Measurements from ENCODE around the gene PTPRK. TPM values are rescaled to one million over a fixed set of nuclear protein-coding genes. Genes with fewer than 3 reads are reported as not detected.
A peak's percentile ranks its signal among the peaks of the same experiment; 100 is the strongest.

The PTPRK gene
- total and polyA plus RNA-seq, 2 of the 13 experiments (the other 11 are each of a cell fraction or from before 2014, with no cell fraction given) = 43.6 to 98.3 TPM

- TF ChIP-seq PAXIP1 (CRISPR knock-in tag; conservative IDR thresholded peaks at IDR 0.05) (peak; percentile 79), SP2 (CRISPR knock-in tag; IDR thresholded peaks at IDR 0.05) (no peak), MEF2D (CRISPR knock-in tag; IDR thresholded peaks at IDR 0.05) (0 out of 2 replicates have a peak, but pooled peaks have one; percentile 42), KLF9 (CRISPR knock-in tag; IDR thresholded peaks at IDR 0.05; ENCODE audit: low read depth) (no peak), ZNF234 (CRISPR knock-in tag; conservative IDR thresholded peaks at IDR 0.05) (no peak), SMAD9 (CRISPR knock-in tag; IDR thresholded peaks at IDR 0.05) (no peak), ZKSCAN8 (CRISPR knock-in tag; IDR thresholded peaks at IDR 0.05; ENCODE audit: borderline replicate concordance) (no peak), ZNF639 (CRISPR knock-in tag; conservative IDR thresholded peaks at IDR 0.05) (no peak), ZNF615 (CRISPR knock-in tag; IDR thresholded peaks at IDR 0.05; ENCODE audit: borderline replicate concordance) (no peak), GPN1 (CRISPR knock-in tag; IDR thresholded peaks at IDR 0.05; ENCODE audit: borderline replicate concordance) (no peak), PRDM15 (CRISPR knock-in tag; IDR thresholded peaks at IDR 0.05) (no peak), ZFP36L1 (CRISPR knock-in tag; IDR thresholded peaks at IDR 0.05) (no peak), ZSCAN9 (CRISPR knock-in tag; IDR thresholded peaks at IDR 0.05; ENCODE audit: borderline replicate concordance) (peak; percentile 27; the same call in 1 of the 2 replicates), SRF (IDR thresholded peaks at IDR 0.05; ENCODE audit: low read depth, low read length) (0 out of 2 replicates have a peak, but pooled peaks have one; percentile 44), FOXK2 (IDR thresholded peaks at IDR 0.05) (no peak), LCORL (IDR thresholded peaks at IDR 0.05) (no peak), LCORL (CRISPR knock-in tag; IDR thresholded peaks at IDR 0.05) (peak; percentile 62; the same call in 1 of the 2 replicates), THRA (CRISPR knock-in tag; IDR thresholded peaks at IDR 0.05; ENCODE audit: borderline replicate concordance) (no peak), AKAP8 (CRISPR knock-in tag; IDR thresholded peaks at IDR 0.05) (no peak)
These were observed 455.9 kb downstream of the PTPRK start (continued) for GRCh38 chr6:128064540-128064895.

Measured in HepG2 (cell line).